OCI-LY1 (cell line): ENCODE measurements around the gene NEK1.
"Not testable (repeated sequence)": the region's sequence is repeated elsewhere in the genome, so short reads cannot be mapped to it uniquely, and the experiment has no call there.

ENCODE experiments used
- H2AFZ ChIP-seq: fragments of 200-600 bp; sonication (generic), shearing (Covaris generic); 2 replicates; pipeline ENCODE4 v1.6.0; 2014; ENCODE audit warnings: antibody characterized with exemption, mild to moderate bottlenecking, low read length
- H3F3A ChIP-seq: fragments of 200-600 bp; sonication (generic), shearing (Covaris generic); 2 replicates; pipeline ENCODE4 v1.6.0; 2014; ENCODE audit warnings: mild to moderate bottlenecking, antibody characterized with exemption, low read length, moderate library complexity; ENCODE audit not compliant: insufficient read depth
- H3K27ac ChIP-seq: fragments of 200-600 bp; sonication (generic); 2 replicates; pipeline ENCODE4 v1.5.1; 2014; ENCODE audit warnings: low read length, mixed run types, mild to moderate bottlenecking, low read depth; ENCODE audit not compliant: poor library complexity, severe bottlenecking
- H3K27me3 ChIP-seq: fragments of 200-600 bp; sonication (generic); 2 replicates; pipeline ENCODE4 v1.6.0; 2014; ENCODE audit warnings: antibody characterized with exemption, mild to moderate bottlenecking, low read length, moderate library complexity; ENCODE audit not compliant: insufficient read depth
- H3K36me3 ChIP-seq: fragments of 200-600 bp; sonication (generic); 2 replicates; pipeline ENCODE4 v1.6.1; 2014; ENCODE audit warnings: mild to moderate bottlenecking, antibody characterized with exemption, low read length, moderate library complexity, mixed read lengths; ENCODE audit not compliant: insufficient read depth
- H3K4me1 ChIP-seq: fragments of 200-600 bp; sonication (generic); 2 replicates; pipeline ENCODE4 v1.5.1; 2014; ENCODE audit warnings: mild to moderate bottlenecking, low read length, moderate library complexity; ENCODE audit not compliant: insufficient read depth, severe bottlenecking
- H3K4me2 ChIP-seq: fragments of 200-600 bp; sonication (generic), shearing (Covaris generic); 2 replicates; pipeline ENCODE4 v1.6.1; 2014; ENCODE audit warnings: low read length
- H3K4me3 ChIP-seq: fragments of 200-600 bp; sonication (generic); 2 replicates; pipeline ENCODE4 v1.5.1; 2014; ENCODE audit warnings: low read length, low read depth, mild to moderate bottlenecking, mixed read lengths; ENCODE audit not compliant: poor library complexity, severe bottlenecking
- H3K79me2 ChIP-seq: fragments of 200-600 bp; shearing (Covaris generic); 2 replicates; pipeline ENCODE4 v1.6.1; 2016; ENCODE audit warnings: mixed run types, low read length, mixed read lengths; ENCODE audit not compliant: insufficient read depth
- H3K9ac ChIP-seq: fragments of 200-600 bp; sonication (generic), shearing (Covaris generic); 2 replicates; pipeline ENCODE4 v1.6.1; 2014; ENCODE audit warnings: mild to moderate bottlenecking, low read length, mixed read lengths
- H3K9me2 ChIP-seq: fragments of 200-600 bp; sonication (generic), shearing (Covaris generic); 2 replicates; pipeline ENCODE4 v1.6.1; 2014; ENCODE audit warnings: low read depth, mild to moderate bottlenecking, low read length, mixed read lengths
- H3K9me3 ChIP-seq: fragments of 200-600 bp; shearing (Covaris generic); 2 replicates; pipeline ENCODE4 v1.6.1; 2014; ENCODE audit warnings: low read length, mixed read lengths
- H4K20me1 ChIP-seq: fragments of 200-600 bp; sonication (generic), shearing (Covaris generic); 2 replicates; pipeline ENCODE4 v1.6.0; 2016; ENCODE audit warnings: mild to moderate bottlenecking, low read length; ENCODE audit not compliant: insufficient read depth
- CTCF ChIP-seq: fragments of 200-600 bp; sonication (generic), shearing (Covaris generic); IDR thresholded peaks from 2 replicates; pipeline ENCODE4 v1.5.1; 2017; ENCODE audit warnings: mild to moderate bottlenecking, antibody characterized with exemption, low read length, moderate library complexity, mixed read lengths
- EZH2 ChIP-seq: fragments of 200-600 bp; sonication (generic), shearing (Covaris generic); IDR thresholded peaks from 2 replicates; pipeline ENCODE4 v1.8.0; 2017; ENCODE audit warnings: borderline replicate concordance, mixed run types, mild to moderate bottlenecking, antibody characterized with exemption, low read length, moderate library complexity, mixed read lengths

The NEK1 gene

GRCh38 chr4:169625886-169626285, 13.5 kb upstream of the NEK1 start:
- H3K4me3 ChIP-seq: no peak overlapping the region
- no peaks in the 10 kb centered on the region for H3F3A ChIP-seq
- H4K20me1 ChIP-seq: no peaks in the 10 kb centered on the region
- H3K27ac ChIP-seq: no peak overlapping the region
- TF ChIP-seq CTCF (no peak), EZH2 (no peak)
- peaks cover 89% of the 10 kb centered on the region for H3K79me2 ChIP-seq
- peaks cover 38% of the 10 kb centered on the region for H3K4me1 ChIP-seq
- no peaks in the 10 kb centered on the region for H3K9me2 ChIP-seq
- no peak overlapping the region for H3K9ac ChIP-seq
- H3K27me3 ChIP-seq: no peaks in the 10 kb centered on the region
- H3K4me2 ChIP-seq: no peak overlapping the region
- H2AFZ ChIP-seq: no peak overlapping the region
- peaks cover 22% of the 10 kb centered on the region for H3K36me3 ChIP-seq
- no peaks in the 10 kb centered on the region for H3K9me3 ChIP-seq

GRCh38 chr4:169624012-169624411, 11.6 kb upstream of the NEK1 start:
- H3K27me3 ChIP-seq, H3K9me2 ChIP-seq, H3K4me3 ChIP-seq, H3F3A ChIP-seq, H3K9ac ChIP-seq, H3K9me3 ChIP-seq, H3K27ac ChIP-seq, H4K20me1 ChIP-seq, H2AFZ ChIP-seq, H3K4me2 ChIP-seq: not testable (repeated sequence)
- H3K79me2 ChIP-seq: peaks cover 84% of the 10 kb centered on the region
- peaks cover 12% of the 10 kb centered on the region; the same call in 1 of the 2 replicates for H3K36me3 ChIP-seq
- peaks cover 36% of the 10 kb centered on the region for H3K4me1 ChIP-seq

GRCh38 chr4:169622566-169622965, 10.2 kb upstream of the NEK1 start:
- H3K9me3 ChIP-seq: no peaks in the 10 kb centered on the region
- H3K9me2 ChIP-seq: no peaks in the 10 kb centered on the region
- no peak overlapping the region for H2AFZ ChIP-seq
- H3K4me2 ChIP-seq: peak overlapping the region; percentile 89
- TF ChIP-seq CTCF (no peak), EZH2 (no peak)
- H3K36me3 ChIP-seq: peaks cover 12% of the 10 kb centered on the region; the same call in 1 of the 2 replicates
- H3K79me2 ChIP-seq: peaks cover 70% of the 10 kb centered on the region
- no peaks in the 10 kb centered on the region for H3F3A ChIP-seq
- H3K9ac ChIP-seq: peak overlapping the region; percentile 96
- no peaks in the 10 kb centered on the region for H4K20me1 ChIP-seq
- H3K27me3 ChIP-seq: no peaks in the 10 kb centered on the region
- H3K4me3 ChIP-seq: peak overlapping the region; percentile 88
- H3K27ac ChIP-seq: peak overlapping the region; percentile 89
- H3K4me1 ChIP-seq: peaks cover 29% of the 10 kb centered on the region

DNA sequence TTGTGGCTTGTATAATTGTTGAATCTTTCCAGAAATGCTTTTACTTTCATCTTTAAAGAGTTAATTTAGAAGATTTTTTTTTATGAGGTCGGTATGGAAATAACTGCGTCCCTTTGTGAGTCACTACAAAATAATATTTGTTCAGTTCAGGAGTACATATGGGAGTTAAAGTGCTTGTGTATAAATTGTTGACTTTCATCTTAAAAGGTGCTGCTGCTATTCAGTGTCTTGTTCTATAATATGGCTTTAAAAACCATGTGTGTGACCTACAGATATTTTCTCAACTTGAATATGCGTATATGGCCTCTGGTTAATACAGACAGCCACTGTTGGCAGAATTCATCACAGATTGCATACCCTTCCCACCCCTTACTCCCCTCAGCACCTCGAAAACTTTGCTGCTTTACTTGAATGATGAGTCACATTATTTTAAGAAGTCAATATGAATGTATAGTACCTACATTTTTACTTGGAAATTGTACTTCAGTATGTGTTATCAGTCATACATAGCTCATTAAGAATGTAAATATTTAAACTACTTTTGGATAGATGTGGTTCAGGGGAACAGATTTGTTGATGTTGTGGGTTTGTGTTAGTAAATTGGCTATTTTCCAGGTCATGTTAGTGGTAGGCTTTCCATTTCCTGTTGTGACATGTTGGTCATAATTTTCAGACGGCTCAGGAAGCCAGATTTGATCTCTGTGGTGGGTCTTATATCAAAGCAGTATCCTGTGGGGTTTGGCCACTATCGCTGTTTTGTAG, 9.5 kb upstream of the NEK1 start:
- peak overlapping the region; percentile 88 for H3K4me3 ChIP-seq
- H2AFZ ChIP-seq: no peak overlapping the region
- no peaks in the 10 kb centered on the region for H3K9me2 ChIP-seq
- TF ChIP-seq EZH2 (no peak), CTCF (no peak)
- peak overlapping the region; percentile 89 for H3K4me2 ChIP-seq
- H3K4me1 ChIP-seq: peaks cover 29% of the 10 kb centered on the region
- H3K9ac ChIP-seq: peak overlapping the region; percentile 96
- H3K36me3 ChIP-seq: peaks cover 8% of the 10 kb centered on the region; the same call in 1 of the 2 replicates
- H3K27ac ChIP-seq: peak overlapping the region; percentile 89
- peaks cover 63% of the 10 kb centered on the region for H3K79me2 ChIP-seq
- H3F3A ChIP-seq: no peaks in the 10 kb centered on the region
- no peaks in the 10 kb centered on the region for H3K9me3 ChIP-seq
- H3K27me3 ChIP-seq: no peaks in the 10 kb centered on the region
- no peaks in the 10 kb centered on the region for H4K20me1 ChIP-seq
